GM19372 (cell line): ENCODE measurements around the gene ARAP1.
"Not testable (repeated sequence)": the region's sequence is repeated elsewhere in the genome, so short reads cannot be mapped to it uniquely, and the experiment has no call there.

Source experiments
- ATAC-seq: cut with Tn5 transposase; IDR thresholded peaks from one replicate; pipeline ENCODE4 v1.9.1; 2021; ENCODE audit warnings: mild to moderate bottlenecking, low read depth, moderate library complexity; ENCODE audit not compliant: unreplicated experiment

Gene ARAP1

DNA sequence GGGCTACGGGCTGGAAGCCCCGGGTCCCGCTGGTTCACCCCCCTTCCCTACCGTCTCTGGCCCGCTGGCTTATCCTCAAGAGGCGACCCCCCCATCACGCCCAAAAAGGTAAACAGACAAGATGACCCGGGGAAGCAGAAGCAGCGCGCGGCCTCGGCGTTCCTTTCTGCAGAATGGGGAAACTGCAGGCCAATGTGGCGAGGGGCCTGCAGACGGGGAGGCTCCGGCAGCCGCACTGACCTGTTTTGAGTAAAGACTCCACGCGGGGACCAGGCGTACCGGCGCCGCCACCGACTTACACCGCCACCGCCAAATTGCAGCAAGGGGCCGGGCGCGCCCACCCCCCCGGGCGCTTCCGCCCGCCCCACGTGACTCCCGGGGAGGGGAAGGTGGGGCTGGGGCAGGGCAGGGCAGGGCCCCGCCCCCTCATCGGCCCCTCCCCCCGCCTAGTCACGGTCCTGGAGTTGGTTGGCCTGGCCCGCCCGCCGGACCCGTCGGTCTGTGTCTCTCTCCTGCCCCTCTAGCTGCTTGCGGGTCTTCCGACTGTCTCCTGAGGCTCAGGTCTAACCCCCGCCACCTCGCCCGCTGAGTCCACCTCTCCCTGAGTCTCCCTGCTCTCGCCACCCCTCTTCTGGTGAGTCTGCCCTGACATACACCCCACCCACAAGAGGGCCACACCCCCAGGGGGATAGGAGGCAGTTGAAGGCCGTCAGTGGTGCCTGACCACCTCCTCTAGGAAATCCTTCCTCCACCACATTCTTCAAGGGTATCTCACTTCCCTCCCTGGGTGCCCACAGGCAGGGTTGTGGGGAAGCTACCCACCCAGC lies at the start of gene ARAP1:
ARAP1 (minus strand) TSS at position 321 of the 827 bp plus-strand sequence. CDS start 25,280 bp downstream, outside the sequence.
- peak; percentile 78 for ATAC-seq

DNA sequence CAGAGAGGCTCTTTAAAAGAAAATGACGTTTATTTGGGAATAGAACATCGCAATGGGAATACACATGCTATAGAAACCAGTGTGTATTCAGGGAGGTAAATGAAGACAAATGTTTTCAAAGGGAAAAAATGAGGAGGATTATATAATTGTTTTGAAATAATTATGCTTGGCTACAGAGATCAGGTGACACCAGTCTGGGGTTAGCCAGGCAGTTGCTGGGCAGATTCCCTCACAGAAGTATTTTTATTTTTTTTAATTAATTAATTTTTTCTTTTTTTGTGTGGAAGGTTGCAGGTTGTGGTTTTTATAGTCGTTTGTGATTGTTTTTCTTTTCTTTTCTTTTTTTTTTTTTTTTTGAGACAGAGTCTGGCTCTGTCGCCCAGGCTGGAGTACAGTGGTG lies 47.2 kb upstream of the ARAP1 start:
- ATAC-seq, result no peak

GRCh38 chr11:72798361-72798760 lies 46.2 kb upstream of the ARAP1 start:
- no peak for ATAC-seq

DNA sequence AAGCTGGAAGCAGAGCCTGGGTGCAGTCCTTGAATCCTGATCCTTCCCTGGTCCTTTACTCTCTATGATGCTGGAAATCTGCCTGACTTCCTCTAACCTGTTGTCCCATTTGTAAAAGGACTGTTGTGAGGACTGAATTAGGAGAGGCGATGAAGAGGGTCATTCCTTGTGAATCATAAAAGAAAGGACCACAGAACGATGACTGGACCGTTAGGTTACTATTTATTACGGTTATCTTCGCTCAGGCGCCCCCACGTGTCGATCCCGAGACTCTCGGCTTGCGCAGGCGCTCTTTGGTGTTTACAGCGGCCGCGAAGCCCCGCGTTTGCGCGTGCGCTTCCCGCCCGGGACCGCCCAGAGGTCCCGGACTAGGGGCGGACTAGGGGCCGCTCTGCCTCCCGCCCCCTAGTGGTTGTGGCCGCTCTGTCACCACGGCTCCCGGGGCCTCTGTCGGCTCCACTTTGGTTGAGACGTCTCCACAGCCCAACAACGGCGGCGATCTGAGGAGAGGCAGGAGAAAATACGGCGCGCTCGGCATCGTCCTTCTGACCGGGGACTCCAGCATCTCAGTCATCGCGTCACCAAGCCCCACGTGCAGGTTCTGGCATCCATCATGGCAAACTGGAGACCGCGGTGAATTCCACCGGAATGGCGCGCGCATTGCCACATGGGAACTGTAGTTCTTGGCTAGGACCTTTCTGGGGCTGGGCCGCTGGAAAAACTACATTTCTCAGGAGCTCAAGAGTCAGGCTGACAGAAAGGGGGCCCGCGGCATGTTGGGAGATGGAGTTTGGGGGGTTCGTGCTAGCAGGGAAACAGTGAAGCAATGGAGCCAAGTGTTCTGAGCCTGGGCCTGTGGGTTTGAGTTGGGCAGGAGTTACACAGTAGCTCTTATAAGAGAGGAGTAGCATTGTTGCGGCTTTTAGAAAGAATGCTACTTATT lies 41.5 kb upstream of the ARAP1 start, which contains the start of gene STARD10:
STARD10 (minus strand) TSS at position 623 of the 943 bp plus-strand sequence. CDS start 12,866 bp downstream, outside the sequence.
- ATAC-seq, result peak; percentile 91

GRCh38 chr11:72793076-72793424 lies 40.8 kb upstream of the ARAP1 start:
- ATAC-seq, result no peak

DNA sequence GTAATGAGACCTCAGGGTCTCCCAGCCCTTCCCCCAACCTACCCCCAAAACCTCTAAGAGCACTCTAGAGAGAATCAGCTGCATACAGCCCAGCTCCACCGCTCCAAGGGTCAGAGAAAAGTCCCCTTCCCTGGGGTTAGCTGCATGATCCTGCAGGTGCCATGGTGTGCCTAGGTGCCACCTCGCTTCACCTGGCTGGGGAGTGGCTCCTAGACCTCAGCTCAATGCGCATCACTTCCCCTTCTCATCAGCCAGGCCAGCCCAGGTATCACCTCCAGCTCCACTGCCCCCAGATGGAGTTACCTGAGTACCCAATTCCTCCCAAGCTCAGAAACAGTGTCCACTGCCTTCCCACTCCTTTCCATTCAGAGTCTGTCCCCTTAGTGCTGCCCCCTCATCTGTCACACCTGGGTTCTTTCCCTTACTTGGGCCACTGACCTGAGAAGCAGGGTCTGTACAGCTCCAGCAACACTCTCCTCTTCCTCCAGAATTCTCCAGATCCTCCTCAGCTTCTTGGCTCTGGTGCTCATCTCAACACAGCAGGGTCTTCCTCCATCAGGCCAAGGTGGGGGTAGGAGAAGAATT lies 40.3 kb upstream of the ARAP1 start:
- ATAC-seq, result no peak

- ATAC-seq, result not testable (repeated sequence)
Observed at GRCh38 chr11:72791228-72791627, 39.0 kb upstream of the ARAP1 start.

DNA sequence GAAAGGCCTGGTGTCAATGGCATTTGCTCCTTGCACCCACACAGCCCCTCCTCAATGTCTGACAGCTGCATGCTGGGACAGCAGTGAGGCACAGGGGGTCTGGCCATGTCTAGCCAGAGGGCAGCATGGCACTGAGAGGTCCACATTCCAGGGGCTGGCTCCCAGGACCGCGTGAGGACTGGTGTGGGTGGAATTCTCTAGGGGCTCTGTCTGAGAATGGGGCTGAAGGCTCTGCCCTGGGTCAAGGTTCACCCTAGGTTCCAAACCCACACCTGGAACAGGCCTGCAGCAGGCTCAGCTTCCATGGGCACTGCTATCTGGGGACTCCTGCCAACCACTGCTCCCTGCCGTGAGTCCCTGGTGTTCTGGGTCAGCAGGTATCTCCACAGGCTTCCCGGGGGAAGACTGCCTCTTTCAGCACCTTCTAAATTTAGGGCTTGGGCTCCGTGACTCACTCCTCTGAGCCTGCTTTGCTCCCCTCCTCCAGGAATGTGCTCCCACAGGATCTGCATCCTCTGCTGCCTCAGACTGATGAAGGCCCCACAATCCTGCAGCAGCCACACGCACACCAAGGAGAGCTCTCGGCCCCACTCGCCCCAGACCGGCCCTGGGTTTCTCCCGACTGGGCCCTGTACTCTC lies 37.4 kb upstream of the ARAP1 start:
- no peak for ATAC-seq

DNA sequence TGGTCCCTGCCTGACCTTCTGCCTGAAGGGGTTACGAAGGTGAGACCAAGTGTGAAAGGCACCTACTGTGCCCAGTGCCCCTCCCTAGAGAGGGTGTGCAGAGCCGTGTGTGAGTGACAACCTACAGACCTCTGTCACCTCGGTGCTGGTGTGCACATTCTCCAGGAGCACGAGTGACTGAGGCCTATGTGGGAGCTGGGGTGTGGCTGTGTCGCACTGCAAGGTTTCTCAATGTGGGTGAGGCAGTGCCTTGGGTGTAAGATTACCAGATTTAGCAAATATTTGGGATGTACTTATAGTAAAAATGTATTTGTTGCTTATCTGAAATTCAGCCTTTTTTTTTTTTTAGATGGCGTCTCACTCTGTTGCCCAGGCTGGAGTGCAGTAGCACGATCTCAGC lies 36.0 kb upstream of the ARAP1 start:
- no peak for ATAC-seq

DNA sequence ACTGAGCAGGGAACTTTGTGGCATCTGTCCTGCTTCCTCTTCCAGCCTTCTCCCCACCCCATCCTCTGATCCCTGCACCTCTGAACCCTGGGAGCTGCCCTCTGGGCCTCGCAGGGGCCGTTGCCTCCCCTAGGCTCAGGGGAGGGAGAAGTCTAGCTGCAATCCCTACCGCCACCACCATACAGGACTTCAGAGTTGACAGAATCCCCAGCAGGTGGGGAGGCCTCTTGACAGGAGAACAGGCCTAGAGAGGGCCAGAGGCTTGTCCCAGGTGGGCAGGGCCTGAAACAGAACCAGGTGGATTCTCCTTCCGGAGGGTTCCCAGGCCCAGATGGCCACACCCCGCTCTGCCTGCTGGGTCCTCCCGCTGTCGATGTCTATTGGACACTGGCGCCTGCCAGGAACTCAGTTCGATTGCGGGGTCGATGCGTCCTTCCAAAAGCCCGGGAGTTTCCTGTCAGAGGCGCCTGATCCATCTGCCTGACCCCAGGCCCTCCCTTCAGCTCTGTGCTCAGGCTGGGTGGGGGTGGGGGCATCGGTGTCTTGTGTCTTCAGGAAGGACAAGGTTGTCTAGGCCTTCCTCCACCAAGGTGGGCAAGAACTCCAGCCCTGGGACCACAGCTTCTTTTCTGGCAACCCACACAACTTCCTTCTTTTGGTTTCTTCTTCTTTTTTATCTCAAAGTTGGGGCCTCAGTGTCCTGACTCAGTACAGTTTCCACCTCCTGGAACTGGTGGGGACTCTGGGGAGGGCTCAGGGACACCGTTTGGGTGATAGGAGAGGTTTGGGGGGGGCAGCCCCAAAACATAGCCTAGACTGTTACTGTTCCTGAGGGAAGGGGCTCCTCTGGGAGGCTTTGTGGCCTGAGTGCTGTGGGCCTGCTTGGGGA lies 35.3 kb upstream of the ARAP1 start:
- ATAC-seq, result no peak

- ATAC-seq, result no peak
Observed at GRCh38 chr11:72786305-72787215, 34.4 kb upstream of the ARAP1 start.

GRCh38 chr11:72784662-72785061 lies 32.5 kb upstream of the ARAP1 start:
- no peak for ATAC-seq

DNA sequence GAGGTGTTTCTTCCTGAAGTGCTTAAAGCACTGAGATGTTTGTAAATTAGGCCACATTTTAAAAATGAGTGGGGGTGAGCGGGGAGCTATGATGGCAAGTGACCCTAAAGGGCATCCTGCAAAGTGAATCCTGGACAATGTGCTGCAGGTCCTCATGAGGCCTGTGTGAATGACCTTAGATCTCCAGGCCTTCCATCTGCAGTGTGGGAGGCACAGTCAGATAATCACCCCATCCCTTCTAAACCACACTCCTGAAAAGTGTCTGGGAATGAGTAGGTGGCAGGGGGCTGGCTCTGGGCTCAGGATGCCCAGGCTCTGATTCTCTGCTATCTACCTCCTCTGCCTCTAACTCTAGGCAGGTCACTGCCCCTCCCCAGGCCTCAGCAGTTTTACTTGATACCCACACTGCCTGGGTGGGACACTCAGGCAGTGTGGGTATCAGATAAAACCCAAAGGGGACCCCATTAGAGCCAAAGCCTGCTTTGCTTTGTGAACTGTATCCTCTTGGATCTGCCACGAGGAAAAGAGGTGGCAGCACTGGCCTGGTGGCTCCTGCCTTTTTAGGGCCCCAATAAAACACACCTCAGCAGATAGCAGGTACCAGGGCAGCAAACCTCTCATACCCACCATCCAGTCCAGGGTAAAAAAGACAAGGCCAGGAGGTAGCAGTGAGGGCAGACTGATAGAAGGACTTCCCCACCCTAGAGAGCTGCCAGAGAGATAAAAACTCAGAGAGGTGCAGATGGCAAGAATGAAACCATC lies 31.1 kb upstream of the ARAP1 start:
- ATAC-seq, result no peak

DNA sequence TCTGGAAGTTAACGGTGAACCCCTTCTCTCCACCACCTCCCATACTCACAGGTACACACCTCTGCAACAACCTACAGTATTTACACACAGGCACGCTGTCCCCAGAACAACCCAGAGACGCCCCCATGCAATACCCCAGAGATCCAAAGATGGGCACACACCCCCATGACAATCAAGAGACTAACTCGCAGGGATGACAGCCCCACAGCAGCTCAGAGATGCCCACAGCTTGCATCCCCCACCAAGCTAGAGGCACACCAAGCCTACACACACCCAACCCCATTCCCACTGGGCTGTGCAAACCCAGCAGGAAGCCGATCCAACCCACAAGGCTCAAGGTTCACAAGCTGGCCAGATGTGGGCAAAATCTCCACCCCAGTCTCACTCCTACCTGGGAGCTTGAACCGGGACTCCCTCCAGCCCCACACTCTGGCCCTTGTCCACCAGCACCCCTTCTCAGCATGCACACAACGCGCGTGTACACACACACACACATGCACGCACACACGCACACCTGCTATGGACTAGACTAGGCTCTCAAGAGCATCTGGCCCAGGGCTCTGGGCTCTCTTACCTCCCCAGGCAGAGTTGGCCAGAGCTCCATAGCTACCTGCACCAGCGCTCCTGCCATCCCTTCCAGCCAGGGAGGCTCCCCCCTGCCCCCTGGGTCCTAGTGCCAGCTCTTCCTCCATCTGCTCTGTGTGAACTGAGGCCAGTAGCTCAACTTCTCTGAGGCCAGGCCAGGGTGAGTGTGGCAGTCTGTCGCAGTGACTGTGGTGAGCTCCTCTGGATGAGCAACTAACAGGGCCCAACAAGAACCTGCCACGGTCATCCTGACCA lies 30.1 kb upstream of the ARAP1 start:
- ATAC-seq, result no peak

DNA sequence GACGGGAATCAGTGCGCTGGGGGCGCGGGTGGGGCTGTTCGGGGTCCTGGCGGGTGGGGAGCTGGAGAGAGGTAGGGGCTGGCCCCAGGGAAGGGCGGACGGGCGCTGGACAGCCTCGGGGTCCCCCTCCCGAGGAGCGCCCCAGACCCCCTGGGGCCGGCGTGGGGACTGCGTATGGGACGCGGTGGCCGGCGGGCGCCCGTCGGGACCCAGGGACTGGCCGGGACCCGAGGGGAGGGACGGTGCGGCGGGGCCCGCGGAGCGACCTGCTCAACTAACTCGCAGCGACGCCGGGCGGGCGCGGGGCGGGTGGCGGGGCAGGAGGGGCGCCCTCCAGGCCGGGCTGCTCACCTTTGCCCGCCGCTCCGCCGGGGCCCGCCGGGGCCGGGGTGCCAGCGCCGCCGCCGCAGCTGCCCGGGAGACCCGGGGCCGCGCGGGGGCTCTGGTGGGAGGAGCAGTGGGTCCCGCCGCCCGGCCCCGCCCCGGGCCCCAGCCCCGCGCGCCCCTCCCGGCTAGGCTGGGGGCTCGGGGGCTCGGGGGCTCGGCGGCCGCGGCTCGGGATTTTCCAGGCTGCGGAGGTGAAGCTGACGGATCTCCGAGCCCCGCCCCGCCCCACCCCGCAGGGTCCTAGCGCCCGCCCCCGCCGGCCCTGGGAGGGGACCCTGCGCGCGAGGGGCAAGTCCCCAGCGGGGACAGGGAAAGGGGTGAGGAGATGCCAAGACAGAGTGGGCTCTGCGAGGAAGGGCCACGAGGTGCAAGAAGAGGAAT lies 29.3 kb upstream of the ARAP1 start:
- ATAC-seq, result no peak

DNA sequence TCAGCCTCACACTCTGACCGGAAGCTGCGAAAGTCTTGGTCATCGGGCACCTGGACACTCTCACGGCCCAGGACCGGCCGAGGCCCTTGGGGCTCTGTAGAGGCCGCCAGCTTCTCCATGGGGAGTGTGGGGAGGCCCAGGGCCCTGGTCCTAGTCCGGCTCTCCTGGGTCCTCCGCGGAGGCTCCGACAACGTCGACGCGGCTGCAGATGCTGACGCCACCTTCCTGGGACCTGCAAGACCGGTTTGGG lies 28.8 kb upstream of the ARAP1 start:
- ATAC-seq, result no peak
